ENCODE data around the gene PDE6G.

- no peak for TF ChIP-seq CTCF (IDR thresholded peaks at IDR 0.05)
- TF ChIP-seq POLR2A (IDR thresholded peaks at IDR 0.05), result no peak
Measured at GRCh38 chr17:81644496-81644895, 11.8 kb downstream of the PDE6G start.

All from thyroid gland (tissue), 4 donors.